Measurements from ENCODE around the gene ZFYVE9.

ZFYVE9 gene

DNA sequence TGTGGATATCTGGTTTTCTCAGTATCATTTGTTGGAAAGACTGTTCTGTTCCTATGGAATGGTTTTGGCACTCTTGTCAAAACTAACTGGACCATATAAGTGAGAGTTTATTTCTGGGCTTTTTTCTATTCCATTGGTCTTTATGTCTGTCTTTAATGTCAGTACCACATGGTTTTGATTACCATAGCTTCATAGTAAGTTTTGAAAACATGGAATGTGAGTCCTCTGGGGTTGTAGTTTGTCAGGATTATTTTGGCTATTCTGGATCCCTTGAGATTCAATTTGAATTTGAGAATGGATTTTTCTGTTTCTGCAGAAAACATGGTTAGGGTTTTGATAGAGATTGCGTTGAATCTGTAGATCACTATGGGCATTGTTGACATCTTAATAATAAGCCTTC lies 107.9 kb downstream of the ZFYVE9 start:
- no peak for DNase-seq

DNA sequence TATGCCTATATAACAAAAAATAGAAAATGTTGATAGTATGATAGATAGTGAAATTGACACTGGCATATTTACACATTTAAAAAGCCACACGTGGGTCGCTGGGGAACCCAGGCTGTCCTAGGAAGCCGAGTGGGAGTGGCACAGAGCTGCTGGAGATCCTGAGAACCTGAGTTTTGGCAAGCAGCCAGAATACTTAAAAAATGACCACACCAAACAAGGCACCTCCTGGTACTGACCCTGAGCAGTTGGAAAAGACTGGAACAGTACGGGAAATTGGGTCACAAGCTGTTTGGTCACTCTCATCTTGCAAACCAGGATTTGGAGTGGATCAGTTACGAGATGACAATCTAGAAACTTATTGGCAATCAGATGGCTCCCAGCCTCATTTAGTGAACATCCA lies 111.5 kb downstream of the ZFYVE9 start:
- no peak for DNase-seq

DNA sequence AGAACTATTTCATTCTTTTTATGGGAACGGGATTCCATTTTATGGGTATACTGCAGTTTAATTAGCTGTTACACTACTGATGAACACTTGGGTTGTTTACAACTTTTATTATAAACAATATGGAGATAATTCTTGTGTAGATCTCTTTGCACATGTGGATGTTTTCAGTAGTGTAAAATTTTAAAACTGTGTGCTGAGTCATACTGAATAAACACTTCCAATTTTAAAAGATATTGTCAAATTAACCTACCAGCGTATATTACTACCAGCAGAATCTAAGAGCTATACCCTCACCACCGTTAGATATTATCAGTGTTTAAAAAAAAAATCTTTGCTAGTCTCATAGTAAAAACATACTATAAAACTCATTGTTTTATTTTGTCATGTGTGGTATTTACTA lies 118.0 kb downstream of the ZFYVE9 start:
- DNase-seq = no peak

- no peak for DNase-seq
Observed at GRCh38 chr1:52263153-52263910, 121.4 kb downstream of the ZFYVE9 start.

GRCh38 chr1:52264530-52265115 lies 122.7 kb downstream of the ZFYVE9 start:
- no peak for DNase-seq

- DNase-seq = no peak
Observed at GRCh38 chr1:52266507-52266906, 124.6 kb downstream of the ZFYVE9 start.

DNA sequence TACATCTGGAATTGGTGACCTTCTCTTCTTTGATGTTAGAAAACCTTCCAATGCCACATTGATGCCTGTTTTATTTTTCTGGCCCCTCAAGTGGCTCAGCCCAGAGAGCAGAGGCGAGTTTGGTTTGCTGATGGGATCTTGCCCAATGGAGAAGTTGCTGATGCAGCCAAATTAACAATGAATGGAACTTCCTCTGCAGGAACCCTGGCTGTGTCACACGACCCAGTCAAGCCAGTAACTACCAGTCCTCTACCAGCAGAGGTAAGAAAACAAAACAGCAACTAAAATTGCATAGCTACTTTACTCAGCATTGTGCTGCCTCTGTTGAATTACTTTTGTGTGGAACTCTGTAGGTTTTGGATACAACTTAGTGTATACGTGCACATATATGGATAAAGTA lies 126.5 kb downstream of the ZFYVE9 start:
- DNase-seq = no peak

DNA sequence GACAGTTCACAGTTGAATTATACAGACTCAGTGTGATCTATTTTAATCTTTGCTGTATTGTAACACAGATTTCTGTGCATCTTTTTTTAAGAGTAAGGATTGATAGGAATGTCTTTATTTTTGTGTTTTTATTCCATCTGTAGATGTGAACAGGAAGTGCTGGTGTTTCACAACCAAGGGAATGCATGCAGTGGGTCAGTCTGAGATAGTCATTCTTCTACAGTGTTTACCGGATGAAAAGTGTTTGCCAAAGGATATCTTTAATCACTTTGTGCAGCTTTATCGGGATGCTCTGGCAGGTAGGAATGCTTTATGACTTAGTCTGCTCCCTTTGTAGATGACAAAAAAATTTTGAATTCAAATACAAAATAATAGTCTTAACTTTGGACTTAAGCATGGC lies 139.6 kb downstream of the ZFYVE9 start:
- DNase-seq = no peak

- DNase-seq = no peak
Observed at GRCh38 chr1:52288286-52288685, 146.4 kb downstream of the ZFYVE9 start.

GRCh38 chr1:52294580-52294979 lies 152.7 kb downstream of the ZFYVE9 start:
- no peak for DNase-seq

DNA sequence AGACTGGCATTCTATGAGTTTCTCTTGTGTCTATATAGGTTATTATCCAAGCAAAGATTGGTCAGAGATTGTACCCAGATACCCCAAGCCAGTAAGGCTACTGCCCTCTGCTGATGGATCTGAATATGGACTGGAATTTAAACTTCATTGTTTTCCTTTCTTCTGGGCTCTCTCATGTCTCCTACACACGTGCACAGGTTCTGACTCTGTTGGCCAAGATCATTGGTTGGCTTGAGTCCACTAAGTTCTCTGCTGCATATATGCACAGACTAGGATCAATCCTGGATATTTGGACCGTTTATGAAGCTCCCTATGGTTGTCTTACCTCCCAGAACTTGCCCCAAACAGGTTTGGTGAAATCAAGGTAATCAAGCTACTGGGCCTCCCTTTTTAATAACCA lies 154.5 kb downstream of the ZFYVE9 start:
- peak; percentile 53 for DNase-seq

DNA sequence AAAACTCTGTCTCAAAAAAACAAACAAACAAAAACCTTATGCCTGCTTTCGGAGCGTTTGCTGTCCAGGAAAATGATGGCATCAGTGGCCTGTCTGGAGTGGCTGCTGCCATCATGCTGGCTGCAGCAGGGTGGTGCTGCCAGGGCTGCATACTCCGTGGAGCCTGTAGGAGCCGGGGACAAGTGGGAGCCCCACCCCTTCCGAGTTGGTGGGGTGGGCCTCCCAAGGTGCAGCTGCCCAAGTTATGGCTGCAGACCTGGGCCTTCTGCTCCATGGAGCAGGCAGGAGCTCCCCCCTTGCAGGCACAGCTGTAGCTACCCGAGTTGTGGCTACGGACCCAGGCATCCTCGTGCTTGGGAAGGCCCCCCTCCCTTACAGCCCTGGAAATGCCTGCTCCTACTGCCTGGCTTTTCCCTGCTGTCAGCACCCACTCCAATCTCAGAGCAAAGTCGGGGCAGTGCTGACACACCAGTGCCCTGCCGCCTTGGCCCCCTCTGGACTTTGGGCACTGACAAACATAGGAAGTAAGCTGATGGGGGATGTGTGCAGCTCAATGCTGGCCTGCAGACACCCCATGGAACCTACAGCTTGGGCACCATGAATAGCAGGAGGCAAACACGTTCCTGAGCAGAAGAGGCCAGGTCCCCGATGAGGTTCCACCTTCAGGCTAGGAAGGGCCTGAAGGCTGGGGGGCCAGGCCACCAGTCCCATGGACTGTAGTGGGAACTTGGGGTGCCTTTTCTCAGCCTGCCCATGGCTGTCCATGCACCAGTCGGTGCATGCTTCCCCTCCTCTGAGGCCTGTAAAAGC lies 163.7 kb downstream of the ZFYVE9 start:
- no peak for DNase-seq

GRCh38 chr1:52306227-52307006 lies 164.5 kb downstream of the ZFYVE9 start:
- peak; percentile 64 for DNase-seq

DNA sequence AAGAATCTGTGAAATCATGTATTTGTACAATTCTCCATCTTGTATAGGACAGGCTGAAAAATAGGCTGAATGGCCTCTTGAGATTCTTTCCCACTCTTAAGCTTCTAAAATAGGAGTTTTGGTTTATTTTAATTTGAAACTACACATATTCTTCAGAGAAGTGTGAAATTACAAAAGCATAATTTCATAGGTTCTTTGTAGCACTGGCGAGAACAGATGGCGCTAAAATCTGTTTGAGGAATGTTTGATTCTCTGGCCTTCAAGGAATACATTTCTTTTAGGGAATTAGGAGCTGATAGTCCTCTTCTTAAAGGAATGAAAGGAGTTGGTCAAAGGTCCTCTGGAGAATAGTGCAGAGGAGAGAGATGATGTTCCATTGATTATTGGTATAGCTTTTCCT lies 179.2 kb downstream of the ZFYVE9 start:
- DNase-seq = no peak

GRCh38 chr1:52323731-52324130 lies 181.8 kb downstream of the ZFYVE9 start:
- no peak for DNase-seq

GRCh38 chr1:52325786-52326185 lies 183.9 kb downstream of the ZFYVE9 start:
- DNase-seq = no peak

GRCh38 chr1:52328615-52329014 lies 186.7 kb downstream of the ZFYVE9 start:
- no peak for DNase-seq

- DNase-seq = no peak
Observed at GRCh38 chr1:52332411-52332810, 190.5 kb downstream of the ZFYVE9 start.

DNA sequence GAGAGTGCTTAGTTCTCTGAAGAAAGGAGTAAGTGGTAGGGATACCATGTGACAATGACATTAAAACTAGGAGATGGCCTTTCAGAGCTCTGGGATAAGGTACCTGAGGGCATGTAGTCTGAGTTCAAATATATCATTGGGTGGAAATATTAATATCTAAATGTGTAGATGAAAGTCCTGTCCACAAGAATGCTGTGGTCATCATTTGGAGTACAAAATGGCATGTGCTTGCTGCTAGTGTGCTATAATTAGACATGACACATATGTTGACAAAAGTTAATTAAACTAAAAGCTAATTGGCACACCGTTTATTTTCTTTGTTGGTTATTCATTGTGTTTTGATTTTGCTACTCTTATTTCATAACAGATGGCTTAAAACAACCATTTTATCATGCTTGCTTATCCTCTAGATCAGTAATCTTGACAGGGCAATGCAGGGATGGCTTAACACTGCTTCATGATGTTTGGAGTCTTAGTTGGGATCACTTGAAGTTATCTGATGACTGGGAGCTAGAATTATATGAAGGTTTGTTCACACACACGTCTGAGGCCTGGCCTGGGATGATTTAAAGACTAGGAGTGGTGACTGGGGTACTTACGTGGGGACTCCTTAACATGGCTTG lies 193.1 kb downstream of the ZFYVE9 start:
- DNase-seq = no peak

GRCh38 chr1:52337439-52337838 lies 195.6 kb downstream of the ZFYVE9 start:
- DNase-seq = no peak

GRCh38 chr1:52341655-52342260 lies 199.9 kb downstream of the ZFYVE9 start:
- no peak for DNase-seq

DNA sequence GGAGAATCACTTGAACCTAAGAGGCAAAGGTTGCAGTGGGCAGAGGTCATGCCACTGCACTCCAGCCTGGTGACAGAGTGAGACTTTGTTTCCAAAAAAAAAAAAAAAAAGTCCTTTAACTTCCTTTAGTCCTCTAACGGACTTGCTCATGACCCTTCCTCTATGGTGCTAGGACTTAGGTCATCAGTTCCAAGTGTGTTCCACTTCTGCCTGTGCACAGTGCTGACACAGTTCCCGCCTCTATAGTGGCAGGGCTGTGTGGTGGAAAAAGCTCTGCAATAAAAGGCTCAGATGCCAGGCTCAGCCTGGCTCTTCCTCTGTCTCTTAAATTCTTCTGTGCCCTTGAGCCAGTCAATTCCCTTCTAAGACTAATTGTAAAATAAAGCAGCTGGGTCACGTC lies 202.1 kb downstream of the ZFYVE9 start:
- DNase-seq = no peak

Data from NCI-H345 (cell line).